Measurements from ENCODE around the gene GON4L. TPM values are rescaled to one million over a fixed set of nuclear protein-coding genes. Genes with fewer than 3 reads are reported as not detected.
"Not testable (repeated sequence)": the region's sequence is repeated elsewhere in the genome, so short reads cannot be mapped to it uniquely, and the experiment has no call there.

The GON4L gene
- polyA plus RNA-seq, 12 donors = 25.0 to 47.3 (median 33.2) TPM; not detected in 1

- no peak for DNase-seq
Measured at GRCh38 chr1:155760751-155761475, 96.1 kb downstream of the GON4L start.

GRCh38 chr1:155759966-155760630 is 96.9 kb downstream of the GON4L start:
- DNase-seq = no peak

- DNase-seq = not testable (repeated sequence)
Measured at GRCh38 chr1:155759017-155759416, 98.0 kb downstream of the GON4L start.

GRCh38 chr1:155748141-155748540 is 108.9 kb downstream of the GON4L start:
- not testable (repeated sequence) for DNase-seq

GRCh38 chr1:155747586-155747985 is 109.4 kb downstream of the GON4L start:
- not testable (repeated sequence) for DNase-seq

GRCh38 chr1:155745284-155746228 is 111.5 kb downstream of the GON4L start:
- peak; percentile 95 for DNase-seq

- no peak for DNase-seq
Measured at GRCh38 chr1:155744711-155745283, 112.2 kb downstream of the GON4L start.

- no peak for DNase-seq
Measured at GRCh38 chr1:155741908-155742307, 115.1 kb downstream of the GON4L start.

- no peak for DNase-seq
Measured at GRCh38 chr1:155740995-155741394, 116.0 kb downstream of the GON4L start.

- peak; percentile 20 for DNase-seq
Measured at GRCh38 chr1:155729031-155729898, 127.7 kb downstream of the GON4L start.

- no peak for DNase-seq
Measured at GRCh38 chr1:155725142-155725541, 131.9 kb downstream of the GON4L start.

- DNase-seq = no peak
Measured at GRCh38 chr1:155719703-155720102, 137.3 kb downstream of the GON4L start.

GRCh38 chr1:155718524-155719115 is 138.4 kb downstream of the GON4L start:
- DNase-seq = not testable (repeated sequence)

GRCh38 chr1:155717041-155717440 is 140.0 kb downstream of the GON4L start:
- DNase-seq = no peak

- no peak for DNase-seq
Measured at GRCh38 chr1:155715777-155716176, 141.2 kb downstream of the GON4L start.

GRCh38 chr1:155715056-155715455 is 142.0 kb downstream of the GON4L start:
- DNase-seq = not testable (repeated sequence)

GRCh38 chr1:155713075-155713474 is 143.9 kb downstream of the GON4L start:
- DNase-seq = no peak

- DNase-seq = not testable (repeated sequence)
Measured at GRCh38 chr1:155712636-155713035, 144.4 kb downstream of the GON4L start.

- not testable (repeated sequence) for DNase-seq
Measured at GRCh38 chr1:155711457-155711856, 145.6 kb downstream of the GON4L start.

GRCh38 chr1:155709391-155709790 is 147.6 kb downstream of the GON4L start:
- no peak for DNase-seq

Data from muscle of arm (tissue), 12 donors.